Uterus (tissue), 2 donors: ENCODE data around the gene PPA2.
"Not testable (repeated sequence)": the region's sequence is repeated elsewhere in the genome, so short reads cannot be mapped to it uniquely, and the experiment has no call there.

Experiments used
- CTCF ChIP-seq, 4 experiments: fragments of 200-600 bp in 2 of 4; fragments of 450-650 bp in 2 of 4; sonication (generic) in 2 of 4; IDR thresholded peaks; one replicate each; pipeline ENCODE4 v1.5.1; 2016 to 2019; ENCODE audit warnings: antibody characterized with exemption in 4 of 4, mild to moderate bottlenecking in 2 of 4, moderate library complexity in 1 of 4
- POLR2A ChIP-seq, 2 donors: fragments of 450-650 bp; IDR thresholded peaks; one replicate each; pipeline ENCODE4 v1.6.1; 2016; ENCODE audit warnings: antibody characterized with exemption in 2 of 2, mild to moderate bottlenecking in 1 of 2, moderate library complexity in 1 of 2

- TF ChIP-seq CTCF, POLR2A (IDR thresholded peaks at IDR 0.05): not testable (repeated sequence)
Measured at GRCh38 chr4:105409135-105409534, 64.7 kb downstream of the PPA2 start.
